ENCODE measurements around the gene BNC2. TPM values are rescaled to one million over a fixed set of nuclear protein-coding genes. Genes with fewer than 3 reads are reported as not detected.

BNC2 gene
- total RNA-seq, 2 experiments from 2014 or later: not detected

- TF ChIP-seq CTCF (conservative IDR thresholded peaks at IDR 0.05; ENCODE audit: low read length): no peak
- TF ChIP-seq EZH2phosphoT487 (IDR thresholded peaks at IDR 0.05; ENCODE audit: borderline replicate concordance, low read depth, low read length): no peak
- POLR2A ChIA-PET: interaction anchor here (0.6 to 0.8 kb wide), 2 partner anchors 352 to 422 kb away, joined by 3 to 4 read pairs; no protein-coding TSS in a partner anchor
- no peak for DNase-seq (ENCODE audit: low spot score)
- H3K4me3 ChIP-seq (ENCODE audit: low read depth, low read length, poor library complexity, severe bottlenecking): no peak overlapping the region
- H3K36me3 ChIP-seq (ENCODE audit: insufficient read depth, low read length): no peaks in the 10 kb centered on the region
- no peaks in the 10 kb centered on the region for H3K9me2 ChIP-seq (ENCODE audit: insufficient read depth, low read length)
- no peaks in the 10 kb centered on the region for H3K9me3 ChIP-seq (ENCODE audit: low read length)
- no TSS peak for BruUV-seq (replicated peaks)
- no peaks in the 10 kb centered on the region for H3K79me2 ChIP-seq (ENCODE audit: insufficient read depth, low read depth, low read length)
- no peaks in the 10 kb centered on the region for H3K4me1 ChIP-seq (ENCODE audit: insufficient read depth, low read length, poor library complexity, severe bottlenecking)
- H4K20me1 ChIP-seq (ENCODE audit: insufficient read depth, low read length): no peaks in the 10 kb centered on the region
- no peak overlapping the region for H3K27ac ChIP-seq (ENCODE audit: low read depth, low read length, poor library complexity, severe bottlenecking)
- CTCF ChIA-PET (ENCODE audit: unreplicated experiment): no interaction called here
- no peak overlapping the region for H2AFZ ChIP-seq (ENCODE audit: low read length)
- intact Hi-C loops (cut with micrococcal nuclease; ENCODE audit: unreplicated experiment): no loop called here
- no peak overlapping the region for H3K4me2 ChIP-seq (ENCODE audit: low read length)
Measured at GRCh38 chr9:16846986-16847385, 23.5 kb downstream of the BNC2 start.

- H3K4me1 ChIP-seq (ENCODE audit: insufficient read depth, low read length, poor library complexity, severe bottlenecking): no peaks in the 10 kb centered on the region
- no peaks in the 10 kb centered on the region for H3K36me3 ChIP-seq (ENCODE audit: insufficient read depth, low read length)
- H3K4me2 ChIP-seq (ENCODE audit: low read length): no peak overlapping the region
- CTCF ChIA-PET (ENCODE audit: unreplicated experiment): no interaction called here
- H3K4me3 ChIP-seq (ENCODE audit: low read depth, low read length, poor library complexity, severe bottlenecking): no peak overlapping the region
- POLR2A ChIA-PET: interaction anchor here (0.6 kb wide), 1 partner anchor 192 kb away, joined by 3 read pairs; no protein-coding TSS in a partner anchor
- no TSS peak for BruUV-seq (replicated peaks)
- no peaks in the 10 kb centered on the region for H4K20me1 ChIP-seq (ENCODE audit: insufficient read depth, low read length)
- no peaks in the 10 kb centered on the region for H3K9me2 ChIP-seq (ENCODE audit: insufficient read depth, low read length)
- no peaks in the 10 kb centered on the region for H3K79me2 ChIP-seq (ENCODE audit: insufficient read depth, low read depth, low read length)
- intact Hi-C loops (cut with micrococcal nuclease; ENCODE audit: unreplicated experiment): no loop called here
- no peaks in the 10 kb centered on the region for H3K9me3 ChIP-seq (ENCODE audit: low read length)
- TF ChIP-seq CTCF (conservative IDR thresholded peaks at IDR 0.05; ENCODE audit: low read length) (no peak), EZH2phosphoT487 (IDR thresholded peaks at IDR 0.05; ENCODE audit: borderline replicate concordance, low read depth, low read length) (no peak)
- no peak overlapping the region for H3K27ac ChIP-seq (ENCODE audit: low read depth, low read length, poor library complexity, severe bottlenecking)
- no peak overlapping the region for H2AFZ ChIP-seq (ENCODE audit: low read length)
- no peak for DNase-seq (ENCODE audit: low spot score)
Measured at GRCh38 chr9:16846367-16846766, 24.1 kb downstream of the BNC2 start.

DNA sequence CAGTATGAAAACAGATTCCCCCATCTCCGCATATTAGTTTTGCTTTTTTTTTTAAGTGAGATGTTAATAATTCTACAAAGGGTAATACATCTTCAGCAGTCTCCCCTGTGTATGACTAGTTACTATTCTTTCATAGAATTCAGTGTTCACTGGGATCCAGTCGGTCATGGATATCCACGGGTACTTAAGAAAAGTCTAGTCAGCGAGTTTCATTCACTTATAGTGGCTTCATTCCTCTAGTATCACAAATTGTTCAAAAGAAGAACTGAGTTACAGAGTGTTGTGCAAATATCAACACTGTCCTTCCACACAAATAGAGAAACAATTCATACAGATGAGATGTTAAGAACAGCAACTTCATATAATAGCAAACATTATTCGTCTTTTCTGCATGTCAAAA lies 35.7 kb downstream of the BNC2 start:
- H3K9me2 ChIP-seq (ENCODE audit: insufficient read depth, low read length): no peaks in the 10 kb centered on the region
- H3K4me1 ChIP-seq (ENCODE audit: insufficient read depth, low read length, poor library complexity, severe bottlenecking): no peaks in the 10 kb centered on the region
- TF ChIP-seq CTCF (conservative IDR thresholded peaks at IDR 0.05; ENCODE audit: low read length) (no peak), EZH2phosphoT487 (IDR thresholded peaks at IDR 0.05; ENCODE audit: borderline replicate concordance, low read depth, low read length) (no peak)
- H4K20me1 ChIP-seq (ENCODE audit: insufficient read depth, low read length): no peaks in the 10 kb centered on the region
- intact Hi-C loops (cut with micrococcal nuclease; ENCODE audit: unreplicated experiment): no loop called here
- ChIA-PET CTCF (ENCODE audit: unreplicated experiment) (no interaction called here), POLR2A (no interaction called here)
- no TSS peak for BruUV-seq (replicated peaks)
- H3K27ac ChIP-seq (ENCODE audit: low read depth, low read length, poor library complexity, severe bottlenecking): no peak overlapping the region
- no peak for DNase-seq (ENCODE audit: low spot score)
- no peaks in the 10 kb centered on the region for H3K36me3 ChIP-seq (ENCODE audit: insufficient read depth, low read length)
- no peak overlapping the region for H3K4me3 ChIP-seq (ENCODE audit: low read depth, low read length, poor library complexity, severe bottlenecking)
- H3K4me2 ChIP-seq (ENCODE audit: low read length): no peak overlapping the region
- H3K79me2 ChIP-seq (ENCODE audit: insufficient read depth, low read depth, low read length): no peaks in the 10 kb centered on the region
- no peaks in the 10 kb centered on the region for H3K9me3 ChIP-seq (ENCODE audit: low read length)
- H2AFZ ChIP-seq (ENCODE audit: low read length): no peak overlapping the region

Measured in OCI-LY7 (cell line).